ENCODE results near the gene CLOCK.
A peak's percentile ranks its signal among the peaks of the same experiment; 100 is the strongest.

The CLOCK gene

GRCh38 chr4:55397520-55398321 lies 149.0 kb downstream of the CLOCK start (continued):
- TF ChIP-seq ZNF423 (tag by site-specific recombination; IDR thresholded peaks at IDR 0.05) (no peak), PATZ1 (tag by site-specific recombination; IDR thresholded peaks at IDR 0.05) (peak; percentile 41; the same call in 1 of the 2 replicates), SETDB1 (IDR thresholded peaks at IDR 0.05; ENCODE audit: insufficient read length, low read length) (no peak), ZNF19 (tag by site-specific recombination; IDR thresholded peaks at IDR 0.05; ENCODE audit: low read depth) (no peak), YY1 (tag by site-specific recombination; IDR thresholded peaks at IDR 0.05) (no peak), ZNF266 (tag by site-specific recombination; IDR thresholded peaks at IDR 0.05; ENCODE audit: low read depth) (no peak), OSR2 (tag by site-specific recombination; IDR thresholded peaks at IDR 0.05) (peak; percentile 68), ZNF777 (tag by site-specific recombination; IDR thresholded peaks at IDR 0.05; ENCODE audit: borderline replicate concordance) (no peak), ZNF24 (tag by site-specific recombination; IDR thresholded peaks at IDR 0.05) (no peak), ZNF701 (tag by site-specific recombination; IDR thresholded peaks at IDR 0.05) (no peak), ZNF549 (tag by site-specific recombination; IDR thresholded peaks at IDR 0.05) (no peak), ZNF529 (tag by site-specific recombination; IDR thresholded peaks at IDR 0.05; ENCODE audit: insufficient replicate concordance) (no peak), ZNF146 (tag by site-specific recombination; IDR thresholded peaks at IDR 0.05) (no peak), ZNF133 (tag by site-specific recombination; IDR thresholded peaks at IDR 0.05) (no peak), ZNF214 (tag by site-specific recombination; IDR thresholded peaks at IDR 0.05; ENCODE audit: borderline replicate concordance) (no peak), GFI1B (tag by site-specific recombination; IDR thresholded peaks at IDR 0.05) (no peak), ZNF335 (tag by site-specific recombination; conservative IDR thresholded peaks at IDR 0.05) (peak; percentile 39), ZNF654 (tag by site-specific recombination; IDR thresholded peaks at IDR 0.05; ENCODE audit: low read depth) (no peak), ZNF561 (tag by site-specific recombination; IDR thresholded peaks at IDR 0.05; ENCODE audit: borderline replicate concordance) (no peak), ZNF426 (tag by site-specific recombination; IDR thresholded peaks at IDR 0.05) (no peak), PRDM10 (tag by site-specific recombination; IDR thresholded peaks at IDR 0.05) (peak; percentile 78), ZNF366 (tag by site-specific recombination; conservative IDR thresholded peaks at IDR 0.05) (peak; percentile 94), ZNF707 (tag by site-specific recombination; IDR thresholded peaks at IDR 0.05) (no peak), ZNF26 (tag by site-specific recombination; IDR thresholded peaks at IDR 0.05) (no peak)
- TF ChIP-seq, protein P1, sequence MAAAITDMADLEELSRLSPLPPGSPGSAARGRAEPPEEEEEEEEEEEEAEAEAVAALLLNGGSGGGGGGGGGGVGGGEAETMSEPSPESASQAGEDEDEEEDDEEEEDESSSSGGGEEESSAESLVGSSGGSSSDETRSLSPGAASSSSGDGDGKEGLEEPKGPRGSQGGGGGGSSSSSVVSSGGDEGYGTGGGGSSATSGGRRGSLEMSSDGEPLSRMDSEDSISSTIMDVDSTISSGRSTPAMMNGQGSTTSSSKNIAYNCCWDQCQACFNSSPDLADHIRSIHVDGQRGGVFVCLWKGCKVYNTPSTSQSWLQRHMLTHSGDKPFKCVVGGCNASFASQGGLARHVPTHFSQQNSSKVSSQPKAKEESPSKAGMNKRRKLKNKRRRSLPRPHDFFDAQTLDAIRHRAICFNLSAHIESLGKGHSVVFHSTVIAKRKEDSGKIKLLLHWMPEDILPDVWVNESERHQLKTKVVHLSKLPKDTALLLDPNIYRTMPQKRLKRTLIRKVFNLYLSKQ (tag by site-specific recombination; IDR thresholded peaks at IDR 0.05; ENCODE audit: borderline replicate concordance): no peak
- TF ChIP-seq, protein P2, sequence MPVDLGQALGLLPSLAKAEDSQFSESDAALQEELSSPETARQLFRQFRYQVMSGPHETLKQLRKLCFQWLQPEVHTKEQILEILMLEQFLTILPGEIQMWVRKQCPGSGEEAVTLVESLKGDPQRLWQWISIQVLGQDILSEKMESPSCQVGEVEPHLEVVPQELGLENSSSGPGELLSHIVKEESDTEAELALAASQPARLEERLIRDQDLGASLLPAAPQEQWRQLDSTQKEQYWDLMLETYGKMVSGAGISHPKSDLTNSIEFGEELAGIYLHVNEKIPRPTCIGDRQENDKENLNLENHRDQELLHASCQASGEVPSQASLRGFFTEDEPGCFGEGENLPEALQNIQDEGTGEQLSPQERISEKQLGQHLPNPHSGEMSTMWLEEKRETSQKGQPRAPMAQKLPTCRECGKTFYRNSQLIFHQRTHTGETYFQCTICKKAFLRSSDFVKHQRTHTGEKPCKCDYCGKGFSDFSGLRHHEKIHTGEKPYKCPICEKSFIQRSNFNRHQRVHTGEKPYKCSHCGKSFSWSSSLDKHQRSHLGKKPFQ (tag by site-specific recombination; IDR thresholded peaks at IDR 0.05): no peak
- TF ChIP-seq, protein P3, sequence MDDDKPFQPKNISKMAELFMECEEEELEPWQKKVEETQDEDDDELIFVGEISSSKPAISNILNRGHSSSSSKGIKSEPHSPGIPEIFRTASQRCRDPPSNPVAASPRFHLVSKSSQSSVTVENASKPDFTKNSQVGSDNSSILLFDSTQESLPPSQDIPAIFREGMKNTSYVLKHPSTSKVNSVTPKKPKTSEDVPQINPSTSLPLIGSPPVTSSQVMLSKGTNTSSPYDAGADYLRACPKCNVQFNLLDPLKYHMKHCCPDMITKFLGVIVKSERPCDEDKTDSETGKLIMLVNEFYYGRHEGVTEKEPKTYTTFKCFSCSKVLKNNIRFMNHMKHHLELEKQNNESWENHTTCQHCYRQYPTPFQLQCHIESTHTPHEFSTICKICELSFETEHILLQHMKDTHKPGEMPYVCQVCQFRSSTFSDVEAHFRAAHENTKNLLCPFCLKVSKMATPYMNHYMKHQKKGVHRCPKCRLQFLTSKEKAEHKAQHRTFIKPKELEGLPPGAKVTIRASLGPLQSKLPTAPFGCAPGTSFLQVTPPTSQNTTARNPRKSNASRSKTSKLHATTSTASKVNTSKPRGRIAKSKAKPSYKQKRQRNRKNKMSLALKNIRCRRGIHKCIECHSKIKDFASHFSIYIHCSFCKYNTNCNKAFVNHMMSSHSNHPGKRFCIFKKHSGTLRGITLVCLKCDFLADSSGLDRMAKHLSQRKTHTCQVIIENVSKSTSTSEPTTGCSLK (tag by site-specific recombination; IDR thresholded peaks at IDR 0.05): no peak

Data from HEK293 (cell line).